ENCODE results near the gene F11R. TPM values are rescaled to one million over a fixed set of nuclear protein-coding genes. Genes with fewer than 3 reads are reported as not detected.
"Not testable (repeated sequence)": the region's sequence is repeated elsewhere in the genome, so short reads cannot be mapped to it uniquely, and the experiment has no call there.

F11R gene
- total and polyA plus RNA-seq, 2 donors (not counting 1 experiment from before 2014, with no cell fraction given) = 16.4 to 17.3 TPM

- H3K27ac Mint-ChIP-seq; H3K4me2 ChIP-seq (replicated peaks; ENCODE audit: low read depth, low read length, poor library complexity, severe bottlenecking); H3K27me3 Mint-ChIP-seq; intact Hi-C loops (cut with micrococcal nuclease); H4K20me1 ChIP-seq (ENCODE audit: control insufficient read depth, insufficient read depth, low read length, poor library complexity, severe bottlenecking); H3K79me2 ChIP-seq (ENCODE audit: control insufficient read depth, insufficient read depth, low read length); ATAC-seq (ENCODE audit: low read depth); H3K9me3 ChIP-seq (ENCODE audit: control extremely low read depth in 1 of 3, control insufficient read depth in 2 of 3, insufficient read depth in 1 of 3, low read length in 2 of 3); H3K4me3 ChIP-seq (ENCODE audit: control extremely low read depth in 1 of 5, extremely low read depth in 1 of 5, insufficient read depth in 1 of 5, low read depth in 2 of 5, low read length in 4 of 5); H3K9me3 Mint-ChIP-seq (ENCODE audit: insufficient read depth); H2AFZ ChIP-seq (ENCODE audit: insufficient read depth, low read depth, low read length, poor library complexity, severe bottlenecking); H3K36me3 ChIP-seq (replicated peaks in 1 of 2; ENCODE audit: control extremely low read depth in 1 of 2, control insufficient read depth in 1 of 2, extremely low read depth in 1 of 2, insufficient read depth in 2 of 2, low read length in 1 of 2); H3K4me1 Mint-ChIP-seq; H3K4me3 Mint-ChIP-seq; H3K27ac ChIP-seq (ENCODE audit: low read length in 2 of 2); DNase-seq; H3K9ac ChIP-seq (ENCODE audit: low read length); H3K4me1 ChIP-seq (ENCODE audit: control insufficient read depth in 2 of 2, insufficient read depth in 2 of 2, low read length in 2 of 2); H3K27me3 ChIP-seq (replicated peaks in 1 of 4; ENCODE audit: control extremely low read depth in 1 of 4, control insufficient read depth in 3 of 4, insufficient read depth in 4 of 4, low read length in 3 of 4): not testable (repeated sequence)
- ChIA-PET CTCF (interaction anchor here (1.7 kb wide), 1 partner anchor 271 kb away, joined by 6 read pairs; no protein-coding TSS in a partner anchor), POLR2A (interaction anchor here (0.7 kb wide), 1 partner anchor 108 kb away, joined by 3 read pairs; no protein-coding TSS in a partner anchor)
- 100% methylated on average over 1 of the region's 6 CpGs for WGBS (ENCODE audit: insufficient coverage)
Measured at GRCh38 chr1:160945881-160946280, 75.1 kb downstream of the F11R start.

Small RNAs within 50 kb of the gene (small RNA-seq; reads per million reads assigned to genes)
- not detected for gene AL591806.2 (ENCODE audit: insufficient read length, low read depth, low replicate concordance)

Other genes starting within 250 kb of the F11R start
- 365 and 367 TPM in 2 replicates for gene LY9, start 225.0 kb downstream of the F11R start, total RNA-seq
- gene LY9, start 225.0 kb downstream of the F11R start, polyA plus RNA-seq = 252 and 301 TPM in 2 replicates
- 0.15 TPM in 1 of 2 replicates, not detected in the other for gene CD244, start 158.3 kb downstream of the F11R start, total RNA-seq
- 0.31 and 0.69 TPM in 2 replicates for gene CD244, start 158.3 kb downstream of the F11R start, polyA plus RNA-seq
- gene ITLN1, start 136.0 kb downstream of the F11R start, total RNA-seq = not detected in 2 replicates
- not detected in 2 replicates for gene ITLN1, start 136.0 kb downstream of the F11R start, polyA plus RNA-seq
- not detected in 2 replicates for gene ITLN2, start 66.3 kb downstream of the F11R start, total RNA-seq
- not detected in 2 replicates for gene ITLN2, start 66.3 kb downstream of the F11R start, polyA plus RNA-seq
- 85.6 and 94.4 TPM in 2 replicates for gene TSTD1, start 17.8 kb upstream of the F11R start, total RNA-seq
- 242 and 295 TPM in 2 replicates for gene TSTD1, start 17.8 kb upstream of the F11R start, polyA plus RNA-seq
- gene USF1, start 24.8 kb upstream of the F11R start, total RNA-seq = 192 and 196 TPM in 2 replicates
- gene USF1, start 24.8 kb upstream of the F11R start, polyA plus RNA-seq = 249 and 334 TPM in 2 replicates
- 146 and 162 TPM in 2 replicates for gene ARHGAP30, start 48.7 kb upstream of the F11R start, total RNA-seq
- 95.9 and 122 TPM in 2 replicates for gene ARHGAP30, start 48.7 kb upstream of the F11R start, polyA plus RNA-seq
- not detected in 2 replicates for gene NECTIN4, start 68.4 kb upstream of the F11R start, total RNA-seq
- not detected in 2 replicates for gene NECTIN4, start 68.4 kb upstream of the F11R start, polyA plus RNA-seq
- 1.6 and 4.2 TPM in 2 replicates for gene KLHDC9, start 77.2 kb upstream of the F11R start, total RNA-seq
- 2.7 and 3.5 TPM in 2 replicates for gene KLHDC9, start 77.2 kb upstream of the F11R start, polyA plus RNA-seq
- gene PFDN2, start 96.9 kb upstream of the F11R start, total RNA-seq = 29.9 and 32.3 TPM in 2 replicates
- gene PFDN2, start 96.9 kb upstream of the F11R start, polyA plus RNA-seq = 43.2 and 120 TPM in 2 replicates
- 53.5 and 56.1 TPM in 2 replicates for gene NIT1, start 97.0 kb upstream of the F11R start, total RNA-seq
- gene NIT1, start 97.0 kb upstream of the F11R start, polyA plus RNA-seq = 45.3 and 61.0 TPM in 2 replicates
- 40.8 and 46.0 TPM in 2 replicates for gene DEDD, start 111.5 kb upstream of the F11R start, total RNA-seq
- gene DEDD, start 111.5 kb upstream of the F11R start, polyA plus RNA-seq = 35.9 and 38.8 TPM in 2 replicates
- 78.1 and 91.0 TPM in 2 replicates for gene UFC1, start 132.8 kb upstream of the F11R start, total RNA-seq
- 128 and 129 TPM in 2 replicates for gene UFC1, start 132.8 kb upstream of the F11R start, polyA plus RNA-seq
- 50.2 and 53.3 TPM in 2 replicates for gene USP21, start 138.3 kb upstream of the F11R start, total RNA-seq
- 75.8 and 81.6 TPM in 2 replicates for gene USP21, start 138.3 kb upstream of the F11R start, polyA plus RNA-seq
- gene PPOX, start 145.3 kb upstream of the F11R start, total RNA-seq = 61.7 and 65.6 TPM in 2 replicates
- 73.2 and 82.3 TPM in 2 replicates for gene PPOX, start 145.3 kb upstream of the F11R start, polyA plus RNA-seq
- 37.6 and 42.9 TPM in 2 replicates for gene B4GALT3, start 156.4 kb upstream of the F11R start, total RNA-seq
- 58.9 and 59.6 TPM in 2 replicates for gene B4GALT3, start 156.4 kb upstream of the F11R start, polyA plus RNA-seq
- 0.05 TPM in 1 of 2 replicates, not detected in the other for gene ADAMTS4, start 177.9 kb upstream of the F11R start, total RNA-seq
- 0.06 and 0.10 TPM in 2 replicates for gene ADAMTS4, start 177.9 kb upstream of the F11R start, polyA plus RNA-seq
- 80.2 and 82.3 TPM in 2 replicates for gene NDUFS2, start 181.2 kb upstream of the F11R start, total RNA-seq
- 53.9 and 68.7 TPM in 2 replicates for gene NDUFS2, start 181.2 kb upstream of the F11R start, polyA plus RNA-seq
- 0.76 and 1.7 TPM in 2 replicates for gene FCER1G, start 194.1 kb upstream of the F11R start, total RNA-seq
- 10.8 and 13.6 TPM in 2 replicates for gene FCER1G, start 194.1 kb upstream of the F11R start, polyA plus RNA-seq
- gene APOA2, start 202.5 kb upstream of the F11R start, total RNA-seq = not detected in 2 replicates
- not detected in 2 replicates for gene APOA2, start 202.5 kb upstream of the F11R start, polyA plus RNA-seq
- gene TOMM40L, start 204.9 kb upstream of the F11R start, total RNA-seq = 9.2 and 9.4 TPM in 2 replicates
- gene TOMM40L, start 204.9 kb upstream of the F11R start, polyA plus RNA-seq = 6.5 and 8.0 TPM in 2 replicates
- not detected in 2 replicates for gene NR1I3, start 217.1 kb upstream of the F11R start, total RNA-seq
- gene NR1I3, start 217.1 kb upstream of the F11R start, polyA plus RNA-seq = not detected in 2 replicates
- 0.22 TPM in 1 of 2 replicates, not detected in the other for gene PCP4L1, start 237.6 kb upstream of the F11R start, total RNA-seq
- not detected in 2 replicates for gene PCP4L1, start 237.6 kb upstream of the F11R start, polyA plus RNA-seq